GM23338 (cell line): Measurements from ENCODE around the gene MYH10. TPM values are rescaled to one million over a fixed set of nuclear protein-coding genes. Genes with fewer than 3 reads are reported as not detected.

ENCODE experiments used
- ATAC-seq: fragments of 200-7000 bp; cut with Tn5 transposase; 3 replicates; pipeline ENCODE4 v1.9.1; 2020
- DNase-seq: peaks from one replicate; pipeline ENCODE4 v3.0.0-alpha.2; 2015; ENCODE audit warnings: low spot score
- H2AFZ ChIP-seq: fragments of 200-600 bp; sonication (generic); 2 replicates; pipeline ENCODE4 v1.8.0; 2016; ENCODE audit warnings: antibody characterized with exemption, mild to moderate bottlenecking, moderate library complexity
- H3F3A ChIP-seq: fragments of 200-600 bp; sonication (generic); replicated peaks from 2 replicates; pipeline ENCODE4 v1.8.0; 2017; ENCODE audit warnings: antibody characterized with exemption, mixed run types, low read depth
- H3K27ac ChIP-seq: fragments of 200-600 bp; sonication (generic); 2 replicates; pipeline ENCODE4 v1.6.1; 2016; ENCODE audit warnings: low read depth
- H3K27me3 ChIP-seq: fragments of 200-600 bp; sonication (generic); 2 replicates; pipeline ENCODE4 v1.8.0; 2016; ENCODE audit warnings: mild to moderate bottlenecking, mixed run types, moderate library complexity; ENCODE audit not compliant: insufficient read depth
- H3K36me3 ChIP-seq: fragments of 200-600 bp; sonication (generic); 2 replicates; pipeline ENCODE4 v1.8.0; 2016; ENCODE audit warnings: mild to moderate bottlenecking; ENCODE audit not compliant: insufficient read depth
- H3K4me1 ChIP-seq: fragments of 200-600 bp; sonication (generic); 2 replicates; pipeline ENCODE4 v1.8.0; 2016; ENCODE audit warnings: mild to moderate bottlenecking, moderate library complexity; ENCODE audit not compliant: insufficient read depth
- H3K4me2 ChIP-seq: fragments of 200-600 bp; sonication (generic); 2 replicates; pipeline ENCODE4 v1.7.1; 2017; ENCODE audit warnings: mixed run types
- H3K4me3 ChIP-seq: fragments of 200-600 bp; sonication (generic); 2 replicates; pipeline ENCODE4 v1.6.1; 2016; ENCODE audit warnings: mixed run types
- H3K79me2 ChIP-seq: fragments of 200-600 bp; sonication (generic); replicated peaks from 2 replicates; pipeline ENCODE4 v1.8.0; 2017; ENCODE audit warnings: mild to moderate bottlenecking; ENCODE audit not compliant: insufficient read depth
- H3K9me2 ChIP-seq: fragments of 200-600 bp; sonication (generic); 2 replicates; pipeline ENCODE4 v1.8.0; 2017; ENCODE audit not compliant: insufficient read depth
- H4K20me1 ChIP-seq: fragments of 200-600 bp; sonication (generic); replicated peaks from 2 replicates; pipeline ENCODE4 v1.8.0; 2017; ENCODE audit warnings: mild to moderate bottlenecking; ENCODE audit not compliant: insufficient read depth
- H3K27ac Mint-ChIP-seq: 2 replicates; pipeline ENCODE4 v1.8.0; 2020; ENCODE audit warnings: inconsistent platforms, mild to moderate bottlenecking, moderate library complexity, mixed read lengths
- H3K27me3 Mint-ChIP-seq: 3 replicates; pipeline ENCODE4 v1.8.0; 2022; ENCODE audit warnings: low read depth, mild to moderate bottlenecking, moderate library complexity, mixed read lengths, inconsistent platforms; ENCODE audit not compliant: insufficient read depth, poor library complexity
- H3K36me3 Mint-ChIP-seq: 3 replicates; pipeline ENCODE4 v1.8.0; 2021; ENCODE audit warnings: low read depth, mild to moderate bottlenecking, inconsistent platforms, moderate library complexity, mixed read lengths
- H3K4me1 Mint-ChIP-seq: 3 replicates; pipeline ENCODE4 v1.8.0; 2020; ENCODE audit warnings: mild to moderate bottlenecking, inconsistent platforms, mixed read lengths
- H3K4me3 Mint-ChIP-seq: 3 replicates; pipeline ENCODE4 v1.8.0; 2021; ENCODE audit warnings: moderate library complexity, mild to moderate bottlenecking, inconsistent platforms, mixed read lengths
- H3K9me3 Mint-ChIP-seq: 3 replicates; pipeline ENCODE4 v1.8.0; 2020; ENCODE audit warnings: moderate library complexity, mild to moderate bottlenecking, inconsistent platforms, mixed read lengths
- CREB1 ChIP-seq: fragments of 250-450 bp; sonication (Bioruptor Pico); IDR thresholded peaks from 2 replicates; pipeline ENCODE4 v1.5.0; 2020; ENCODE audit warnings: low read depth, mild to moderate bottlenecking, moderate library complexity
- CTCF ChIP-seq, 2 experiments: fragments of 200-600 bp in 1 of 2; sonication (generic) in 1 of 2; conservative IDR thresholded peaks; 2 replicates each; pipeline versions ENCODE4 v1.5.1 to v1.6.1; 2016 to 2017; ENCODE audit warnings: antibody characterized with exemption in 2 of 2, low read depth in 2 of 2, mild to moderate bottlenecking in 2 of 2, moderate library complexity in 1 of 2
- ETS1 ChIP-seq: IDR thresholded peaks from 2 replicates; pipeline ENCODE4 v1.6.1; 2016; ENCODE audit warnings: antibody characterized with exemption
- EZH2 ChIP-seq: fragments of 200-600 bp; sonication (generic); IDR thresholded peaks from one replicate; pipeline ENCODE4 v1.8.0; 2017; ENCODE audit warnings: antibody characterized with exemption, mild to moderate bottlenecking, low read depth; ENCODE audit not compliant: unreplicated experiment
- EZH2phosphoT487 ChIP-seq: fragments of 200-600 bp; sonication (generic); IDR thresholded peaks from one replicate; pipeline ENCODE4 v1.8.1; 2018; ENCODE audit warnings: antibody characterized with exemption; ENCODE audit not compliant: unreplicated experiment
- JUNB ChIP-seq: IDR thresholded peaks from one replicate; pipeline ENCODE4 v1.6.1; 2016; ENCODE audit warnings: antibody characterized with exemption; ENCODE audit not compliant: unreplicated experiment
- NANOG ChIP-seq: IDR thresholded peaks from 2 replicates; pipeline ENCODE4 v1.6.1; 2016; ENCODE audit warnings: antibody characterized with exemption, borderline replicate concordance
- REST ChIP-seq: IDR thresholded peaks from one replicate; pipeline ENCODE4 v1.6.1; 2018; ENCODE audit warnings: antibody characterized with exemption; ENCODE audit not compliant: unreplicated experiment
- STAT1 ChIP-seq: IDR thresholded peaks from one replicate; pipeline ENCODE4 v1.6.1; 2016; ENCODE audit warnings: antibody characterized with exemption; ENCODE audit not compliant: unreplicated experiment
- ZNF114 ChIP-seq: fragments of 250-450 bp; sonication (Bioruptor Pico); IDR thresholded peaks from 2 replicates; pipeline ENCODE4 v1.5.0; 2020; ENCODE audit warnings: mild to moderate bottlenecking, moderate library complexity
- ZNF331 ChIP-seq: fragments of 250-450 bp; sonication (Bioruptor Pico); IDR thresholded peaks from 2 replicates; pipeline ENCODE4 v1.5.0; 2020; ENCODE audit warnings: low read depth, mild to moderate bottlenecking, moderate library complexity
- polyA plus RNA-seq: library from polyadenylated mRNA; unstranded; fragments of >200 nt; fragmentation: Nextera tagmentation; extraction: Ambion mirVana; gene quantifications from 2 replicates; pipeline ENCODE4 v1.2.1, GENCODE V29; 2016
- total RNA-seq: library from RNA; depleted of rRNA; stranded (reverse); fragments of >200 nt; shearing (Covaris generic); gene quantifications from 2 replicates; pipeline ENCODE4 v1.2.3, GENCODE V29; 2014

Gene MYH10
- total and polyA plus RNA-seq, 2 experiments from 2014 or later: 89.5 to 230 TPM

GRCh38 chr17:8470447-8471047 lies 160.0 kb downstream of the MYH10 start (continued):
- no peak for TF ChIP-seq ETS1
- no peak for TF ChIP-seq ZNF331 (CRISPR knock-in tag)
- TF ChIP-seq CTCF (conservative IDR thresholded peaks at IDR 0.05; ENCODE audit: low read depth in 2 of 2): no peak

GRCh38 chr17:8469964-8470363 lies 160.6 kb downstream of the MYH10 start:
- no peaks in the 10 kb centered on the region for H3K27me3 ChIP-seq
- no peak overlapping the region for H3K4me3 ChIP-seq
- H3K27ac Mint-ChIP-seq: 0 out of 2 replicates have a peak overlapping the region, but pooled peaks have one; percentile 48
- H3K9me3 Mint-ChIP-seq: no peaks in the 10 kb centered on the region; the same call in 2 of the 3 replicates
- H3K4me1 Mint-ChIP-seq: peaks cover 6% of the 10 kb centered on the region; the same call in 2 of the 3 replicates
- no peaks in the 10 kb centered on the region for H3K9me2 ChIP-seq
- DNase-seq: no peak
- H3K27me3 Mint-ChIP-seq: peaks cover 5% of the 10 kb centered on the region
- H3K4me3 Mint-ChIP-seq: no peak overlapping the region
- H4K20me1 ChIP-seq: peaks cover 6% of the 10 kb centered on the region; the same call in 1 of the 2 replicates
- H3K27ac ChIP-seq: no peak overlapping the region; the same call in 1 of the 2 replicates
- peaks cover 6% of the 10 kb centered on the region; the same call in 1 of the 2 replicates for H3K4me1 ChIP-seq
- H3F3A ChIP-seq: peaks cover 16% of the 10 kb centered on the region; the same call in 1 of the 2 replicates
- H2AFZ ChIP-seq: no peak overlapping the region
- H3K36me3 Mint-ChIP-seq: peaks cover 37% of the 10 kb centered on the region
- no peak overlapping the region for H3K4me2 ChIP-seq
- H3K79me2 ChIP-seq: no peaks in the 10 kb centered on the region
- ATAC-seq: no peak; the same call in 2 of the 3 replicates
- peaks cover 9% of the 10 kb centered on the region; the same call in 1 of the 2 replicates for H3K36me3 ChIP-seq
- no peak for TF ChIP-seq ZNF114 (CRISPR knock-in tag)
- no peak for TF ChIP-seq STAT1
- no peak for TF ChIP-seq REST
- TF ChIP-seq JUNB: no peak
- TF ChIP-seq CREB1 (CRISPR knock-in tag): no peak
- no peak for TF ChIP-seq EZH2
- no peak for TF ChIP-seq NANOG
- no peak for TF ChIP-seq ETS1
- no peak for TF ChIP-seq EZH2phosphoT487
